ENCODE data around the gene ADM5.

DNA sequence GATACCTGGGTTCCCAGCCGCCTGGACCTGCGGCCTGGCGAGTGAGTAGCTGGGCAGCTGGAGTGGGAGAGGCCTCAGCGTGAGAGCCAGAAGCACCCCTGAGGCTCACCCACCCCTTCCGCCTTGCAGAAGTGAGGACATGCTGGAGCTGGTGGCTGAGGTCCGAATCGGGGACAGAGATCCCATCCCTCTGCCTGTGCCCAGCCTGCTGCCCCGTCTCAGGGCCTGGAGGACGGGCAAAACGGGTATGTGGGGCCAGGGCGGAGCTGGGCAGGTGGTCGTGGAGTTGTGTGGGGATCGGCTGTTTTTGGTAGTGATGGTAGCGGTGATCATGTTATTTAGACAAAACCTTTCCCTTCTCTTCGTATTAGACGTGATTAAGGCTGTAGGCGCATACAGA is 42.8 kb upstream of the ADM5 start:
- TF ChIP-seq, protein P1, sequence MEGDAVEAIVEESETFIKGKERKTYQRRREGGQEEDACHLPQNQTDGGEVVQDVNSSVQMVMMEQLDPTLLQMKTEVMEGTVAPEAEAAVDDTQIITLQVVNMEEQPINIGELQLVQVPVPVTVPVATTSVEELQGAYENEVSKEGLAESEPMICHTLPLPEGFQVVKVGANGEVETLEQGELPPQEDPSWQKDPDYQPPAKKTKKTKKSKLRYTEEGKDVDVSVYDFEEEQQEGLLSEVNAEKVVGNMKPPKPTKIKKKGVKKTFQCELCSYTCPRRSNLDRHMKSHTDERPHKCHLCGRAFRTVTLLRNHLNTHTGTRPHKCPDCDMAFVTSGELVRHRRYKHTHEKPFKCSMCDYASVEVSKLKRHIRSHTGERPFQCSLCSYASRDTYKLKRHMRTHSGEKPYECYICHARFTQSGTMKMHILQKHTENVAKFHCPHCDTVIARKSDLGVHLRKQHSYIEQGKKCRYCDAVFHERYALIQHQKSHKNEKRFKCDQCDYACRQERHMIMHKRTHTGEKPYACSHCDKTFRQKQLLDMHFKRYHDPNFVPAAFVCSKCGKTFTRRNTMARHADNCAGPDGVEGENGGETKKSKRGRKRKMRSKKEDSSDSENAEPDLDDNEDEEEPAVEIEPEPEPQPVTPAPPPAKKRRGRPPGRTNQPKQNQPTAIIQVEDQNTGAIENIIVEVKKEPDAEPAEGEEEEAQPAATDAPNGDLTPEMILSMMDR (IDR thresholded peaks at IDR 0.05; ENCODE audit: low read length): no peak
- no peak for TF ChIP-seq EZH2 (IDR thresholded peaks at IDR 0.05; ENCODE audit: borderline replicate concordance, low read length)
